Smooth muscle cell (in vitro differentiated cells): Measurements from ENCODE around the gene USP30. TPM values are rescaled to one million over a fixed set of nuclear protein-coding genes. Genes with fewer than 3 reads are reported as not detected.
A peak's percentile ranks its signal among the peaks of the same experiment; 100 is the strongest.

Experiments
- DNase-seq: peaks from one replicate; lab custom pipeline; 2025; ENCODE audit not compliant: unreplicated experiment; lab: John Stamatoyannopoulos, UW
- H2AFZ ChIP-seq: fragments of 200-600 bp; sonication (generic); 2 replicates; pipeline ENCODE4 v1.6.0; 2016; ENCODE audit warnings: antibody characterized with exemption, low read depth, mild to moderate bottlenecking
- H3F3A ChIP-seq: fragments of 200-600 bp; sonication (generic); 2 replicates; pipeline ENCODE4 v1.6.0; 2017; ENCODE audit warnings: antibody characterized with exemption, low read depth
- H3K27ac ChIP-seq: fragments of 200-600 bp; sonication (generic); 2 replicates; pipeline ENCODE4 v1.5.1; 2016; ENCODE audit warnings: low read depth, mild to moderate bottlenecking
- H3K27me3 ChIP-seq: fragments of 200-600 bp; sonication (generic); 2 replicates; pipeline ENCODE4 v1.6.1; 2016; ENCODE audit warnings: low read depth, mild to moderate bottlenecking
- H3K36me3 ChIP-seq: fragments of 200-600 bp; sonication (generic); 2 replicates; pipeline ENCODE4 v1.5.1; 2016; ENCODE audit warnings: low read depth
- H3K4me1 ChIP-seq: fragments of 200-600 bp; sonication (generic); 2 replicates; pipeline ENCODE4 v1.5.1; 2016; ENCODE audit warnings: low read depth
- H3K4me2 ChIP-seq: fragments of 200-600 bp; sonication (generic); 2 replicates; pipeline ENCODE4 v1.6.0; 2016; ENCODE audit warnings: mild to moderate bottlenecking
- H3K4me3 ChIP-seq: fragments of 200-600 bp; sonication (generic); 2 replicates; pipeline ENCODE4 v1.5.1; 2016; ENCODE audit warnings: mild to moderate bottlenecking
- H3K79me2 ChIP-seq: fragments of 200-600 bp; sonication (generic); 2 replicates; pipeline ENCODE4 v1.6.0; 2016; ENCODE audit warnings: low read depth, mild to moderate bottlenecking
- H3K9ac ChIP-seq: fragments of 200-600 bp; sonication (generic); 2 replicates; pipeline ENCODE4 v1.6.0; 2016; ENCODE audit warnings: low read depth
- H3K9me3 ChIP-seq: fragments of 200-600 bp; sonication (generic); replicated peaks from 2 replicates; pipeline ENCODE4 v1.5.1; 2016; ENCODE audit warnings: low read depth
- H4K20me1 ChIP-seq: fragments of 200-600 bp; sonication (generic); 2 replicates; pipeline ENCODE4 v1.6.0; 2016; ENCODE audit warnings: low read depth
- CTCF ChIP-seq: fragments of 200-600 bp; sonication (generic); IDR thresholded peaks from 2 replicates; pipeline ENCODE4 v1.5.1; 2017; ENCODE audit warnings: borderline replicate concordance, mild to moderate bottlenecking, antibody characterized with exemption; ENCODE audit not compliant: insufficient read depth, poor library complexity, severe bottlenecking
- WGBS: methylation state at CpG from one replicate; pipeline ENCODE4 v1.1.7; 2016; ENCODE audit warnings: low lambda C conversion rate; 5-methylcytosine and 5-hydroxymethylcytosine counted together
- polyA plus RNA-seq: library from polyadenylated mRNA; unstranded; fragments of >200 nt; fragmentation: Nextera tagmentation; extraction: Ambion mirVana; gene quantifications from 2 replicates; pipeline ENCODE4 v1.2.1, GENCODE V29; 2016
- total RNA-seq: library from RNA; depleted of rRNA; stranded (reverse); fragments of >200 nt; gene quantifications from 2 replicates; pipeline ENCODE4 v1.2.3, GENCODE V29; 2014

Gene USP30
- total and polyA plus RNA-seq, 2 experiments from 2014 or later: 10.3 to 19.9 TPM

DNA sequence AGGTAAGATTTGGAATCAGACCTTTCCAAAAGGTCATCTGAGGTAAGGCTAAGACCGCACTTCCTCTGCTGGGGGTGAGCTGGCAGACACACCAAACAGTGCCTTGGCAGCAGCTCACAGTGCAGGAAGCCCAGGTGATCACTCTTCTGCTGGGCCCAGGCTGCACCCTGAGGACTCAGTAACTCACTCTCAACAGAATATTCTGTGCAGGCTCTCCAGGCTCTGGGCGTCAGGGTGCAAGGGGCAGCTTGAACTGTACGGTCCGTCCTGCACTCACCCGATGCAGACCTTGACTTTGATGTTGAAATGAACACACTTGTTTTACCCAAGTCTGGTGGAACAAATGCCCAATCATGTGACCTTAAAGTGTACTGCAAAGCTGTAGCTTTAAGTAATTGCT is 34.9 kb downstream of the USP30 start:
- WGBS: 95% methylated on average over 5 of the region's 5 CpGs
- peaks cover under 1% of the 10 kb centered on the region for H3K4me1 ChIP-seq

DNA sequence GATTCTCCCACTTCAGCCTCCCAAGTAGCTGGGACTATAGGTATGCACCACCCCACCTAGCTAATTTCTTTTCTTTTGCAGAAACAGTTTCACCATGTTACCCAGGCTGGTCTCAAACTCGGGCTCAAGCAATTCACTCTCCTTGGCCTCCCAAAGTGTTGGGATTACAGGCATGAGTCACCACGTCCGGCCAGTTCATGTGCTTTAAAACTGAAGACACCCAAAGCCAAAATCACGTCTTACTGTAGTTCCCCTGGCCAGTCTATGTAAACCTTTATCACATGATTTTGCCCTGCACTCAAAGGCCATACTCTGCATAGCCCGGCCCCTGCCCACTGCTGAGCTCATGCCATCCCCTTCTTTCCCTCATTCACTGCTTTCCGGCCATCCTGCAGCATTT is 36.4 kb downstream of the USP30 start:
- H3K4me1 ChIP-seq: peaks cover 10% of the 10 kb centered on the region
- no peak overlapping the region for H2AFZ ChIP-seq
- H3K9ac ChIP-seq: no peak overlapping the region
- DNase-seq: no peak
- no peaks in the 10 kb centered on the region for H3K9me3 ChIP-seq
- H3K4me2 ChIP-seq: no peak overlapping the region
- no peak for TF ChIP-seq CTCF
- H3K36me3 ChIP-seq: peaks cover 3% of the 10 kb centered on the region
- peaks cover 11% of the 10 kb centered on the region for H3K79me2 ChIP-seq
- peaks cover 7% of the 10 kb centered on the region for H3F3A ChIP-seq
- H3K27me3 ChIP-seq: no peaks in the 10 kb centered on the region
- WGBS: 58% methylated on average over 6 of the region's 6 CpGs
- no peak overlapping the region for H3K4me3 ChIP-seq
- H3K27ac ChIP-seq: peak overlapping the region; percentile 25
- no peaks in the 10 kb centered on the region for H4K20me1 ChIP-seq

More for the DNA sequence above, 34.9 kb downstream of the USP30 start:
- Histone ChIP-seq H3K36me3 (peaks cover 7% of the 10 kb centered on the region), H3F3A (peaks cover 7% of the 10 kb centered on the region), H3K9ac (no peak overlapping the region), H3K4me2 (no peak overlapping the region), H3K4me3 (no peak overlapping the region), H2AFZ (no peak overlapping the region), H3K79me2 (peaks cover 3% of the 10 kb centered on the region), H3K27me3 (no peaks in the 10 kb centered on the region), H3K9me3 (no peaks in the 10 kb centered on the region), H4K20me1 (no peaks in the 10 kb centered on the region), H3K27ac (no peak overlapping the region)
- DNase-seq: no peak
- no peak for TF ChIP-seq CTCF

GRCh38 chr12:109089683-109090082 is 37.3 kb downstream of the USP30 start:
- TF ChIP-seq CTCF: no peak
- H3F3A ChIP-seq: peaks cover 7% of the 10 kb centered on the region
- H3K4me1 ChIP-seq: peaks cover 10% of the 10 kb centered on the region
- H3K9me3 ChIP-seq: no peaks in the 10 kb centered on the region
- H3K9ac ChIP-seq: no peak overlapping the region
- H3K36me3 ChIP-seq: peaks cover 3% of the 10 kb centered on the region
- peaks cover 11% of the 10 kb centered on the region for H3K79me2 ChIP-seq
- WGBS: 95% methylated on average over 7 of the region's 7 CpGs
- H3K27ac ChIP-seq: no peak overlapping the region
- H4K20me1 ChIP-seq: no peaks in the 10 kb centered on the region
- H3K4me2 ChIP-seq: no peak overlapping the region
- no peak overlapping the region for H2AFZ ChIP-seq
- H3K27me3 ChIP-seq: no peaks in the 10 kb centered on the region
- H3K4me3 ChIP-seq: no peak overlapping the region
- no peak for DNase-seq

DNA sequence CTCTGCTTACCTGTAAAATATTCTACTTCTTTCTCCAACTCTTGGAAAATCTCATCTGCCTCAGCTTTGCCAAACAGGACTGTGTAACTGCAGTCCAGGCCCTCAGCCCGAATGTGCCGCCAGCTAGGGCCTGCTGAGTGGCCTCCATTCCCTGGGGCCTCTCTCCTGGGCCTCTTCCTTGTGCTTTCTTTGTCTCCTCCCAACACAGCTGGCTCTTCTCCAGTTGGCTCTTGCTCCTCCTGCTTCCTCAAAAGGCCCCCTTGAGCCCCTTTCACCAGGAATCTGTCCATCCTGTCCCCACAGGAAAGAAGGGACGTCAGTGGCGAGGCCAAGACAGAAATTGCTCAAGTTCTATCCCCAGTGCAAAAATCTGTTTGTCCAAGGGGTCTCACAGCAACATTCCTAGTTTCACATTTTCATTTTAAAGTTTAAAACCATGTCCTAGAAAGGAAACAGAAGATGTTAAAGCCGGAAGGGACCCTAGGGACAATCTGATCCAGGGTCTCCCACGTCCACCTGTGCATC is 40.2 kb downstream of the USP30 start:
- Histone ChIP-seq H3K27me3 (no peaks in the 10 kb centered on the region), H3K9me3 (no peaks in the 10 kb centered on the region), H3K4me2 (peak overlapping the region; percentile 86), H4K20me1 (no peaks in the 10 kb centered on the region), H3K4me1 (peaks cover 10% of the 10 kb centered on the region), H3K27ac (peak overlapping the region; percentile 4), H2AFZ (peak overlapping the region; percentile 70), H3K36me3 (no peaks in the 10 kb centered on the region), H3K9ac (no peak overlapping the region), H3F3A (peaks cover 7% of the 10 kb centered on the region), H3K79me2 (peaks cover 11% of the 10 kb centered on the region), H3K4me3 (peak overlapping the region; percentile 48)
- DNase-seq: no peak
- WGBS: 95% methylated on average over 6 of the region's 6 CpGs
- TF ChIP-seq CTCF: no peak
